Left forelimb (tissue), 1 donor: Measurements from ENCODE around the gene CFAP90.

Source experiments
- DNase-seq: peaks from one replicate; pipeline ENCODE4 v3.0.0-alpha.2; 2018; ENCODE audit warnings: low spot score

Gene CFAP90

DNA sequence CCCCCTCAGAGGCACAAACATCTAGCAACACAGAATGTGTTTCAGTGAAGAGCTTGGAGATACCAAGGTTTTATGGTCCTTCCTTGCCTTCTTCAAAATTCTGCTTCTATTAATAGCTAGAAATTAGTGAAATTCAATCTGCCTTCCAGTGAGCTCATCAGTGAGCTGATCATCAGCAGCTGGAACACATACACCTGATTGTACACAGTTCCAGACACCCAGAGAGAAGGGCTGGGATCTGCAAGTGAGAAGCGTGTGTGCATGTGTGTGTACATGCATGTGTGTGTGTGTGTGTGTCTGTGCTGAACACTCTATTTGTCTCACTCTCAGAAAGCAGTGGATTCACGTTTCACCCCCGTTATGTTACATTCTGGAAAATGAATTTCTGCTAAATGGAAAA lies 28.5 kb downstream of the CFAP90 start:
- no peak for DNase-seq

DNA sequence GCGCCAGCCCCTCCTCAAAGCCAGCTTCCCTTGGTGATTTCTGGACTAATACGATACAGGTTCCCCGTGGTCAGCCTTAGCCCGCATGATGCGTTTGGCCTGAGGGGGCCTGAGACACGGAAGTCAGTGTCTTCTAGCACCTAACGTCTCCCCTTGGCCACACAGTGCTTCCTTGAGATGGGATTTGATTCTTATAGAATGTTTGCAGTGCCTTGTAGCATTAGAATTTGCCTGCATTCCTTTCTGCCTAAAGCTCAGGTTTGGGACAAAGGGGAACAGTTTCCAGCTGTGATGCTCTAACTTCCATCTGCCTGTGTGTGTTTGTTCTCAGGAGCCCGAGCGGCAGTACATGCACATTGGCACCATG lies 34.4 kb downstream of the CFAP90 start:
- DNase-seq, result no peak

DNA sequence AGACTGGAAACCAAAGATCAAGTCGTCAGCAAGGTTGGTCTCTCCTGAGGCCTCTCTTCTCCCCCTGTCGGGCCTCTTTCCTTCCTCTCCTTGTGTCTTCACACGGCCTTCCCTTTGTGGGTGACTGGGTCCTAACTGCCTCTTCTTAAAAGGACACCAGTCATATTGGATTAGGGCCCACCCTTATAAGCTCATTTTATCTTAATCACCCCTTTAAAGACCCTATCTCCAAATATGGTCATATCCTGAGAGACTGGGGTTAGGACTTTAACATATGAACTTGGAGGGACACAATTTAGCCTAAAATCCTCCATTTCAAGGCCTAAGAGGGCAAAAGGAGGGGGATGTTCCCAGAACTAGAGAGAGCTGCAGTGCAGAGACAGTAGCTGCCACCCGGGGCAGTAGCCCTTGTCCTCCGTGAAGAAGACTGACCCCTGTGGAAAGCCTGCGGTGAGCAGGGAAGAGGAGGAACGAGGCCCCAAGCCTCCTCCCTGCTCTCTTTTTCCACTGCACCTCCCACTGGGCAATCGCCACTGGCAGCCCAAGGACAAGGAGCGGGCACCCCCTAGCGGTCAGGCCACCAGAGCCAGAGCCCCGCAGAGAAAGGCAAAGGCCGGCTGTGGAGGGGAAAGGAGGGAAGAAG lies 34.9 kb downstream of the CFAP90 start:
- peak; percentile 80 for DNase-seq

DNA sequence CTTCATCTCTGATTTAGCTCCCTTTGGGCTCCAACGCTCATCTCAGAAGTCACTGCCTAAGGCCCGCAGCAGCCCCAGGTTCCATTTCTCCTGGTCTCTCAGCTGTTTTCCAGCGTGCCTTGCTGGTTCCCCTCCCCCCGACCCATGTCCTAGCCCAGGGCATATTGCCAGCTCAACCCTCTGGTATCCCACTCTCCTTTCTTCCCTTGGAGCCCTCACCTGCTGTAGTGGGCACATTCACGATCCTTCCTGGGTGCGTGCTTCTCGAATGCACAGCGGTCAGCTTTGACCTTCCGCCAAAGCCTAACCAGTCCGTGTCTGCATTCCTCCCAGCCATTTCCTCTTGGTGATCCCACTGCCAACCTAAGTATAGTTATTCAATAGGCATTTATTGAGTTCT lies 36.1 kb downstream of the CFAP90 start:
- peak; percentile 23 for DNase-seq

DNA sequence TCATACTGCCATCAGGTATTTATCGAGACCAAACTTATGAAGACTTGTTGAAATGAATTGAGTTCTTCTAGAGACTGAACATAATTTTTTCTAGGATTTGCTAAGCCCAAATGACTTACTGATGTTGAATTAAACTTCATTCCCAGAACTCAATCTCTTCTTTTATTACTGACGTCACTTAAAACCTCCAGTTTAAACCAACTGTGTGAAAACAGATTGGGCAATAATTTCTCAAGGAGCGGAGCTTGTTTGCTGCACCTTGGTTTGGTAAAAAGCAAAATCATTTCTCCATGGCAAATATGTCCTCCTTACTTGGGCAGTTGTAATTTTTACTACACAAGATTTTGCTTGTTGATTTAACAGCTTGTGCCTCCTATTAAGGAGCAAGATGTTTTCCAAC lies 37.4 kb downstream of the CFAP90 start:
- no peak for DNase-seq

DNA sequence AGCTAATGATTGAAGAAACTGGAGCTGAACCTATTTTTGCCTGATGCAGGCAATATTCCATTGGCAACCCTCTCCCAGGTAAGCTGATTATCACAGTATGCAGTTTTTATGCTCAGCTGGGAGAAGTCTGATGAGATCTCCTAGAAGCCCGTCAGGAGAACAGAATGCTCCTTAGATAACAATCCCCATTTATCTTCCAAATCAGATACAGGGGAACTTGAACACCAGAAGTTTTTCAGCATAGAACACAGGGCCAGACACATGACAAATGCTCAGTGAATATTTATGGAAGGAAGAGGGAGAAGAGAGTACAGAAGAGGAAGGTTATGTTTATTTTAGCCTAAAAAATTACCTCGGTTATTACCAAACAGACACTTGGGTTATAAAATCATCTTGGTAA lies 37.9 kb downstream of the CFAP90 start:
- no peak for DNase-seq

DNA sequence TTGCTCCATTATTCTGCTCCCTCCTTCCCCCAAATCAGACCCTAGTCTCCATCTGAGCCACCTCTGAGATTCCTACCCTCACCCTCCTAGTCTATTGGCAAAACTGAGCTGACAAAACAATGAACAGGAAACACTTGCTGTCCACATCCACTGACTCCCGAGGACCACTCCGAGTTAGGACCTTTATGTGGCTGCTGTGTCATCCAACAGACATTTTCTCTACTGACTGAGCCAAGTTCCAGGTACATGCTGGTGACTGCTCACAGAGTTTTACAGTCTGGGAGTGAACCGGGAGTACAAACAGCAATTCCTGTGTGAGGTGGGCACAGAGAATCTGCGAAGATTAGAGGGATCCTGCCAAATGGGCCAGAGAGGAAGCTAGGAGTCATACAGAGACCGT lies 39.2 kb downstream of the CFAP90 start:
- no peak for DNase-seq

DNA sequence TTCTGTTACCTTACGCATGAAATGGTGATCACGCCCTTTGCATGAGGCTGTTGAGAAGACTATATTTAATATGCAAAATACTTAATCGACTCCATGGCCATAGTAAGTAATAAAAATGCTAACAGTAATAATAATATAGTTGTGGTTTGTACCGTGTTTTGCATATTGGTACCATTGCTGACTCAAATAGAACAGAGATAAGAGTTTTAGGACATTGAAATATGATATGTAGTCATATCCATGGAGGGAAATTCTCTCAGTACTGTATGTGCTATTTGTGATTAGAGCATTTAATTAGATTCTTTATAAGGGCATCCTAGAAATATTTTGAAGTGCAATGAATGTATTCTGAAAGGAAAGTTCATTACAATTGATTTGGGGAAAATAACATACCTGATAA lies 41.9 kb downstream of the CFAP90 start:
- no peak for DNase-seq

DNA sequence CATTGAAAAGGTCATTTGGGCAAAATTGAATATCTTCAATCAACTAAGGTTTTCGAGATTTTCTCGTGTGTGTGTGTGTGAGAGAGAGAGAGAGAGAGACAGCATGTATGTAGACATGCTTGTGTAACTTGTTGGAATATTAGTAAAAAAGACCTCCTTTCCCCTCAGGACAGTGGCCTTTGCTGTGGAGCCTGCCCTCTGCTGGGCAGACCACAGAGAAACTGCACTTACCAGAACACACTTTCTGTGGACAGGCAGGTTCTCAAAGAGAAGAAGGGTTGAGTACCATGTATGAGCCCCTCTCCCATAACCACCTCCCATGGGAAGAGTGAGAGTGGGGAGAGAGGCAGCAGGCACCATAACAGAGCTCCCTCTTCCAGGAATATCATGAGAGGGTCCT lies 45.6 kb downstream of the CFAP90 start:
- no peak for DNase-seq

DNA sequence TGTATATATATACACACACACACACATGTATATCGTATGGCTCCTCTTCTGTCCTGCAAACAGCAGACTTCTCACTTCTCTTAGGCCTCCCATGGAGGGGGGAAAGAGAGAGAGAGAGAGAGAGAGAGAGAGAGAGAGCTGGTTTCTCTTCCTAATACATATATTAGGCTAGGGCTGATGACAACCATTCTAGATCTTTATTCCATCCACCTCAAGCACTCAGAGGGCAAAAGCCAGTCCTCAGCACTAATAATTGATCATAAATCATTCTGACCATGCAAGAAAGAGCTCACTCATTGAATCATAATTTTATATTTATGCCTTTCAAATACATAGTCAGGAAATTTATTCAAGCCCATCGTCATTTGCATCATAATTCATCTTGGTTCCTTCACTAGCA lies 47.0 kb downstream of the CFAP90 start:
- no peak for DNase-seq

DNA sequence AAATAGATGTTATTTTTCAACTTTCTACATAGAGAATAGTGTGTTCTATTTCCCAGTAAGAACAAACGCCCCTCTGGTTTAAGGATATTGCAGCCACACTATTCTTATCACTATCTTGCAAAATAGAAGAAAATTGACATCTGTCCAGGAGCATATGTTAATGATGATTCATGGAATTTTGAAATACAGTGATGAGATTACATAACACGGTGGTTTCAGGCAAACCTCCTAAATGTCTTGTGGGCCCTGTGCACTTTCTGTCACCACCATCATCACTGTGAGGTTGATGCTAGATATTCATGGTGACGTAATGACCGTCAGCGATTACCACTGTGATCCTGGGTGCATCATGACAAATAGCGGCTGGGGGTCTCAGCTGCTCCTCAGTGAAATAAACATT lies 48.1 kb downstream of the CFAP90 start:
- DNase-seq, result no peak

DNA sequence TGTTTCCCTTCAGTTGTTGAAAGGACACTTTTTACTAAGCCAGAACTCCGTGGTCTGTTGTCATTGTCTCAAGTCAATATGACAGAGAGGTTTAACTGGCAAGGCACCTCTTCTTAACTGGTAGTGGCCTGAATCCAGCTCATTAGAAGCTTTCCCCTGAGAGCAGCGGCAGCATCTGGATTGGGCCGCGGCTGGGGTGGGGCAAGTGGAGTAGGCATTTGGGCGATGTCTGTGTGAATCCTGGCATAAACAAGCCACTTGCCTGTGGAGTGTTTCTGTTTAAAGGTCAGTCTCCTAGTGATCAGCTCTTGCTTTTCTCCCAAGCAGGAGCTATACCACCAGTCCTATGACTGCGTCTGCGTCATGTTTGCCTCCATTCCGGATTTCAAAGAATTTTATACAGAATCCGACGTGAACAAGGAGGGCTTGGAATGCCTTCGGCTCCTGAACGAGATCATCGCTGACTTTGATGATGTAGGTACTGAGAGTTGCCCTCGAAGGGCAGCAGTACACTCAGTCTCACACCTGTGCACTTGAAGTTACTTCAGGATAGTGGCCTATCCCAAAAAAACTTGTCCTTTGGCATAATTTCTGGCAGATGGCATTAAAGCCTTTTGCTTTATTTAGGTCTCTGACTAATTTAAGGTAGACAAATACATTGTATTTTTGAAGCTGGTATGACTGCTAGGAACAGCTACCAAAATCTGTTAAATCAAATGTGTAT lies 48.9 kb downstream of the CFAP90 start:
- DNase-seq, result no peak

DNA sequence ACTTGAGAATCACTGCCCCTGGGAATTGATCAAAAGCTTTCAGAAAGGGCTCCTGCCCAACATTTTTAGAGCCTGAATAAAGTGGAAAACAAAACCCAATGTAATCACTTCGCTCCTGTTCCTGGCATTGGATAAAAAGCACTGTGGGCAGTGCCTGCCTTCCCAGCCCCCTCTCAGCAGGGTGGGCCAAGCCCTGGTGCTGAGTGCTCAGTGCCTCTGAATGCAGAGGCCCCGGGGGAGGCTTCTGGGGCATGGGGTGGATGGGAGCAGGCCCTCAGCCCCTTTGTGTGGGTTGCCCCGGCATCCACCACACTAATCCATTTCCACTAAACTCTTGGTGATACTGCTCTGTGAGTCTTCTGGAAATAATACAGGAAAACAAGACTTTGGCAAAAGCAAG lies 55.6 kb downstream of the CFAP90 start:
- no peak for DNase-seq

DNA sequence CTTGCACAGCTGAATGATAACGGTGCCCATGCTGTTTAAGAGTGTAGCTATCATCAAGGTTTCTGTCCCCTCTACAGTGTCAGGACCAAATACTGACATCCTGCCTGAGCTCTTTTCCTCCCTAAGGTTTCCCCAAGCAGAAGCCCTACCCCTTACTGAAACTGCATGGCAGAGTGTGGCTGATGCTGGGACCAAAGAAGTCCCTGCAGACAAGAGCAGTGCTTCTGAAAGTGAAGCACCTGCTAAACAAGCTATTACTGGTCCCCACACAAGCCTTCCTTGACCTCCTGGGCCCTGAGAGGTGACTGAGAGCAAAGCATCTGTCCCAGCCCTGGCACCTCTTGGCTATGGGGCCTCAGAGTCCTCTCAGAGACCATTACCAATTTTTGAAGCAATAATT lies 56.1 kb downstream of the CFAP90 start:
- DNase-seq, result no peak

DNA sequence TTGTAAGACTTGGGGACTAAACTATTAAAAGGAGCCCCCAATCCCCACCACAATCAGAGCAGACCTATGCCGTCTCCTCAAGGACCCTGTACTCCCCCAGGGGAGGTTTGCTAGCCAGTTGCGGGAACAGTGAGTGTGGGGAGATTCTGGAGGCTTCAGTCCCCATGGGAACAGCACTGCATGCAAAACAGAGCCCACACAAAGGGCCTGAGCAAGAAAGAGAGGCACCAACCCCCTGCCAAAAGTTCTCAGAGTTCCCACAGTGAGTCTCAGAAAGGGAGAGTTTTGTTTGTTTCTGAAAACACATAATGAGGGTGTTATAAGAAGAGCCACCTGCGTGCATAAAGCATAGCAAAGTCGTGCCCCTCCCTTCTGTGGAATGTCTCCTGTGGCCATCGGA lies 56.6 kb downstream of the CFAP90 start:
- DNase-seq, result no peak

DNA sequence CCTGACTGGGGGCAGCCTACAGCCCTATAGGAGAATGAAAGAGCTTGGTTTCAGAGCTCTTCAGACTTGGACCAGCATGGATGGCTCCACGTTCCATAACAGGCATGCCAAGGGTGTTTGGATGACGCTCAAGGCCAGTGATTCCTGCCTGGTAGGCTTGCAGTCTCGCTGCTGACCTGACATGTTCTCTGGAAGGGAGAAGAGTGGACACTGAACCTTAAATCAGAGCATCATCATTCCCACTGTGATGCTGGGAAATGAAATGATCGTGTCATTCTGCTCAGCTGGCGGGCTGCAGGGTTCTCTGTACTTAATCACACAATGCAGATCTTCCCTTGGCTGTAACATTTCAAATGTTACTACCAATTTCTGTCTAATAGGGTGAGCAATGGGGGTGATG lies 57.0 kb downstream of the CFAP90 start:
- no peak for DNase-seq

DNA sequence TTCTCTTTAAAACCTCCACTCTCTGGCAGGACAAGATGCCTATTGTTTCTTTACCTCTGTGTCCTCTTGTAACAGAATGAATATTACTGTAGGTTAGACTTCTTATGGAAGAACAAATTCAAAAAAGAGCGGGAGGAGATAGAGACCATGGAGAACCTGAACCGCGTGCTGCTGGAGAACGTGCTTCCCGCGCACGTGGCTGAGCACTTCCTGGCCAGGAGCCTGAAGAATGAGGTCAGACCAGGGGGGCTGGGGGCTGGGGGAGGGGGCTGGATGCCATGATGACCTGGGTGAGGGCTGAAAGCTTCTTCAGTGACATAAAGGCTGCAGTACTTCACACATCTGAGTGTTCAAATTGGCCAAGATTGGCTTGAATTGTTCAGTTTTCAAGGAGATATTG lies 61.4 kb downstream of the CFAP90 start:
- DNase-seq, result no peak

DNA sequence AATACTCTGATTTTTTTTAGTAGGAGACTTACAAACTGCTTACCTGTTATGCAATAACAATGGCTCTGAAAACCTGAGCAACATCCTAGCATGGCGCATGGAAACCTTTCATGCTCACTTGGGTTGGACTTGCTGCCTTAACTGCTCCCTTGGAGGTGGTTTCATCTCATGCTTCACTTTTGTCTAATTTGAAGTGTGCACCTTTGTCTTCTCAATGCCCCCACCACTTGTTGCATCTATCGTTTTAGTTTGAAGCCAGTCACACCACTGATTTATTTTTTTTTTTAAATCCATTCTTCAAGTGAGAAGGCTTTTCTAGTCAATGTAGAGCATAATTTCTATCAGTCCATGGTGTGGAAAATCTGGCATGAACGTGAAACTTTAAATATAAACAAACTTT lies 63.2 kb downstream of the CFAP90 start:
- no peak for DNase-seq

DNA sequence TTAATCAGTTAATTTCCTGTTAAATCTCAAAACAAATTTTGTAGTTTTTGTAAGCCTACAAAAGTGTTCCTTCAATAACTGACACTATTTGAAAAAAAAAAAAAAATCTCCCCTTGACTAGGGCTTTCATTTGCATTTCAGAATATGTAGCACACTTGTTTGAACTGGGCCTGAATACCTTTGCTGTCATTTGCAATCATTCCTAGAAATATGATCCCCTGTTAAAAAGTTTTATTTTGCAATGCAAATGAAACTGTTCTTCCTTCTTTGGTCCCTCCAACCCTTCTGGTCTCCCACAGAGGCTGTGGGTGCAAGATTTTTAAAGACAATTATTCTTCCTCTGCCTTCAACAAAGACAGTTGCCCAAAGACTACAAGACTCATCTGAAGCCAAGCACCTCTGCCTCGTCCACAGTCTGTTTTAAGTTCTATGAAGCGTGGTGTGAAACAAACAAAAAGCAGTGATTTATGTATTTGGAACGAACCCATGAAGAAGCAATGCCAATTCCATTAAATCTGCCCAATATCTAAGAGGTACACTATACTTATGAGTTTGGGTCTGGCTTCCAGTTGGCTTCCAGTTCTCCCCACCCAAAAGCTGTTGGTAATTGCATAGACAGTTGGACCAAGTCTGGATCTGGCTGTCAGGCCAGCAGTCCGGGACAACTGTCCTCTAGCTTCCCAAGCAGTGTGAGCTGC lies 66.1 kb downstream of the CFAP90 start:
- DNase-seq, result no peak

DNA sequence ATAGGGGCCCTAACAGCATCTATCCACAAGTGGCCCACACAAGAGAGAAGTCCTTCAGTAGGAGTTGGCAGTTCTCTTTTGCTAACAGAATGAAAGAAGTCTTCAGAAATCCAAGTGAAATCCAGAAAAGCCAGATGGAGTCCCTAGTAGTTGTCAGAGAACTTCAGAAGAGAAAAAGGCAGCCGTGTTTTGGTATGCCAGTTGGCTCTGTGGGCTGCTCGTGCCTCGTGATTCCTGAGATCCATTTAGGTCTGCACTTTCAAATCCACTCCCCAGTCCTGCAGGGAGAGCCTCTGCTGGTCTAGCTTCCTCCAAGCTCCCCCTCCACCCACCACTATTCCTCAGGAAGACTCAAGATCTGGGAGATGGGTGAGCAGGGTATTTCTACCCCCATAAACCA lies 69.0 kb downstream of the CFAP90 start:
- DNase-seq, result no peak
